HG03469 (cell line): ENCODE data around the gene ADAMTSL1.
A peak's percentile ranks its signal among the peaks of the same experiment; 100 is the strongest.

ENCODE experiments used
- ATAC-seq: cut with Tn5 transposase; IDR thresholded peaks from one replicate; pipeline ENCODE4 v1.9.1; 2021; ENCODE audit warnings: mild to moderate bottlenecking, moderate library complexity, moderate number of reproducible peaks; ENCODE audit not compliant: unreplicated experiment

ADAMTSL1 gene, protein sequence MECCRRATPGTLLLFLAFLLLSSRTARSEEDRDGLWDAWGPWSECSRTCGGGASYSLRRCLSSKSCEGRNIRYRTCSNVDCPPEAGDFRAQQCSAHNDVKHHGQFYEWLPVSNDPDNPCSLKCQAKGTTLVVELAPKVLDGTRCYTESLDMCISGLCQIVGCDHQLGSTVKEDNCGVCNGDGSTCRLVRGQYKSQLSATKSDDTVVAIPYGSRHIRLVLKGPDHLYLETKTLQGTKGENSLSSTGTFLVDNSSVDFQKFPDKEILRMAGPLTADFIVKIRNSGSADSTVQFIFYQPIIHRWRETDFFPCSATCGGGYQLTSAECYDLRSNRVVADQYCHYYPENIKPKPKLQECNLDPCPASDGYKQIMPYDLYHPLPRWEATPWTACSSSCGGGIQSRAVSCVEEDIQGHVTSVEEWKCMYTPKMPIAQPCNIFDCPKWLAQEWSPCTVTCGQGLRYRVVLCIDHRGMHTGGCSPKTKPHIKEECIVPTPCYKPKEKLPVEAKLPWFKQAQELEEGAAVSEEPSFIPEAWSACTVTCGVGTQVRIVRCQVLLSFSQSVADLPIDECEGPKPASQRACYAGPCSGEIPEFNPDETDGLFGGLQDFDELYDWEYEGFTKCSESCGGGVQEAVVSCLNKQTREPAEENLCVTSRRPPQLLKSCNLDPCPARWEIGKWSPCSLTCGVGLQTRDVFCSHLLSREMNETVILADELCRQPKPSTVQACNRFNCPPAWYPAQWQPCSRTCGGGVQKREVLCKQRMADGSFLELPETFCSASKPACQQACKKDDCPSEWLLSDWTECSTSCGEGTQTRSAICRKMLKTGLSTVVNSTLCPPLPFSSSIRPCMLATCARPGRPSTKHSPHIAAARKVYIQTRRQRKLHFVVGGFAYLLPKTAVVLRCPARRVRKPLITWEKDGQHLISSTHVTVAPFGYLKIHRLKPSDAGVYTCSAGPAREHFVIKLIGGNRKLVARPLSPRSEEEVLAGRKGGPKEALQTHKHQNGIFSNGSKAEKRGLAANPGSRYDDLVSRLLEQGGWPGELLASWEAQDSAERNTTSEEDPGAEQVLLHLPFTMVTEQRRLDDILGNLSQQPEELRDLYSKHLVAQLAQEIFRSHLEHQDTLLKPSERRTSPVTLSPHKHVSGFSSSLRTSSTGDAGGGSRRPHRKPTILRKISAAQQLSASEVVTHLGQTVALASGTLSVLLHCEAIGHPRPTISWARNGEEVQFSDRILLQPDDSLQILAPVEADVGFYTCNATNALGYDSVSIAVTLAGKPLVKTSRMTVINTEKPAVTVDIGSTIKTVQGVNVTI (N-terminal part only)

DNA sequence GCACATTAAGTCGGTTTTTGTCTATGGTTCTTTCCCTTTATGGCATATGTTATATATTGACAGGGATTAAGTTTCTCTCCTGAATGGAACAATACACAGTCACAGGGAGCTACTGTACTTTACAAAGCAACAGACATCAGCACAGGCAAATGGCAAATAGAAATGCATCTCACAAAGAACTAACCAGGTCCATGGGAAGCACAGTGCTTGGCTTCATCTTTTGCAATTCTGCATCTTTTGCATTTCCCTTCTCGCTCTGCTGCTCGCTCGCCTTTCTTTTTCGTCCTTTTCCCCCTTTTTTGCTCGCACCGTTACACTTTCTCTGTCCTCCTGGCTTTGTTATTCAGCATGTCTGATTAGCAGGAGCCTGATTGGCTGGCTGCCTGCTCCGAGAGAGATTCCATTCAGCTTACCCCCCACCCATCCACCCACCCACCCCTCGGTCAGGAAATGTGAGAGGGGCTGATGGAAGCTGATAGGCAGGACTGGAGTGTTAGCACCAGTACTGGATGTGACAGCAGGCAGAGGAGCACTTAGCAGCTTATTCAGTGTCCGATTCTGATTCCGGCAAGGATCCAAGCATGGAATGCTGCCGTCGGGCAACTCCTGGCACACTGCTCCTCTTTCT lies at the start of gene ADAMTSL1:
Gene ADAMTSL1 (plus strand): TSS at position 502 of the 628 bp plus-strand sequence. CDS start 80 bp downstream, at position 582.
- ATAC-seq: no peak

DNA sequence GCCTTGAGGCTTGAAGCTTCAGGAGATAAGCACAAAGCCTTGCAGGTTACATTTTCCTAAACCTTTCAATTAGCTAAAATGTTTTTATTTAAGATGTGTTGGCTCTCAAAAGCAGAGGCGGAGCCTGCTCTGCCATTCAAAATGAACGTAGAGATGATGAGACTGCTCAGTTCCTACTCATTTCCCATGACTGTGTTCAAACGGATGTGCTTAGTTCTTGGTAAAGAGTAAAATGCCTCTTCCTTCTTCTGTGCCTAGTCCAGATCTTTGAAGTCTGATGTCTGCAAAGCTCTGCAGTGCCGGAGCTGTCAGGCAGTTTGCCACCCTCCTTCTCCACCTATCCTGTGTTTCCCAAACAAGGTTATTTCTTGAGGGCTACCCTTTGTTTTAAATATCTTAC lies 46.3 kb upstream of the ADAMTSL1 start:
- ATAC-seq: no peak

- ATAC-seq: no peak
These were observed 45.3 kb upstream of the ADAMTSL1 start for GRCh38 chr9:18428661-18429060.

- ATAC-seq: no peak
These were observed 44.9 kb upstream of the ADAMTSL1 start for GRCh38 chr9:18429070-18429469.

- no peak for ATAC-seq
These were observed 40.3 kb upstream of the ADAMTSL1 start for GRCh38 chr9:18433620-18434019.

DNA sequence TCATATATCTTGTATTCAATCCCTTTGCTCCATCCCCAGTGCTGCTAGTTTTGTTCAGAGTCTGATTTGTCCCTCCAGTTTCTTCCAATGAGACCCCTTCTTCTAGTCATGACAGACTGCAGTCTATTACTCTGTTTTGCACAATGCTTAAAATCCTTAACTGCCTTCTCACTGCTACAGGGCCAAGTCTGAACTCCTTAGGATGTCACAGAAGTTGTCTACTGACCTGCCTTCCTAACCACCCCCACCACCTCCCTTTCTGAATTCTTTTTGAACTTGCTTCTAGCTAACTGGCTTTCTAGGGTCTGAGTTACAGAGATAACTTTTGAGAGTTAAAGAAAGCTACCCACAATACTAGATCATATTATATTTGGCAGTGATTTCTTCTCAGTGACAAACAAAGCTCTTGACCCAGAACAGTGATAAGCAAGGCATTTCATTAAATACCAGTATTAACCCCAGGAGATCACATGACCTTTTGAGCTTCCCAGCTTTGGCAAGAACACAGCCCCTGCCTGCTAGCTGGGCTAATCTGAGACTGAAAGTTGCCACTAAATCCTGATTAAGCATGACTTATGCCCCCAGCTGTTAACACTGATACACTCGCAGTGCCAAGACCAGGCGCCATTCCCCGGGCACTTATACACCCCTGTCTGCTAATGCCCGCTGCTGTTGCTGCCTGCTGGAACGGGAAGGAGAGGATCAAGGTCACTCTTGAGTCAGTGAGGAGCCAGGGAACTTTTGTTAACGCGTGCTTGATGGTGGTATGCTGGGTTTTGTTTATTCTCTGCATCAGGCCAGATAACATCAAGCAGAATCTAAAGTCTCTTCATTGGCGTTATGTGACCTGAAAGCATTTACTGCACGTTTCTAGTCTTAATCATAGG lies 36.4 kb upstream of the ADAMTSL1 start:
- ATAC-seq: no peak

- ATAC-seq: no peak
These were observed 35.5 kb upstream of the ADAMTSL1 start for GRCh38 chr9:18438300-18438925.

- no peak for ATAC-seq
These were observed 35.0 kb upstream of the ADAMTSL1 start for GRCh38 chr9:18438951-18439350.

DNA sequence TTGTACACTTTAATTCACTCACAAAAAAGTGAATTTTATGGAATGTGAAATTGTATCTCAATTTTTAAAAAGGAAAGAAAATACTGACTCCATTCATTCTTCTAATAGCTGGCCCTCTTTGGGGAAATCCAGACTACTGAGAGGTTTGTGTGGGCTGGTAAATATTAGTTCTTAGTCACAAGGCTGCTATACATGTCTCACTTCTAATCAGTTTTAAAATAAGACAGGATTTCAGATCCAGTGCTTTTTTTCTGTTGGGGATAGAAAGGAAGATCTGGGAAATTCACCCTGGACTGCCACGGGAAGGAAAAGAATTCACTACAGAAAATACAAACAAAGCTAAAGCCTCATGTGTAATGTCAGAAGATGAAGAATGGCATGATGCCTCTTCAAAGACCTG lies 32.7 kb upstream of the ADAMTSL1 start:
- no peak for ATAC-seq

GRCh38 chr9:18442629-18443491 lies 31.1 kb upstream of the ADAMTSL1 start:
- peak; percentile 96 for ATAC-seq

- ATAC-seq: no peak
These were observed 26.8 kb upstream of the ADAMTSL1 start for GRCh38 chr9:18447131-18447530.

- no peak for ATAC-seq
These were observed 26.4 kb upstream of the ADAMTSL1 start for GRCh38 chr9:18447541-18447940.

- ATAC-seq: no peak
These were observed 25.9 kb upstream of the ADAMTSL1 start for GRCh38 chr9:18448101-18448500.

DNA sequence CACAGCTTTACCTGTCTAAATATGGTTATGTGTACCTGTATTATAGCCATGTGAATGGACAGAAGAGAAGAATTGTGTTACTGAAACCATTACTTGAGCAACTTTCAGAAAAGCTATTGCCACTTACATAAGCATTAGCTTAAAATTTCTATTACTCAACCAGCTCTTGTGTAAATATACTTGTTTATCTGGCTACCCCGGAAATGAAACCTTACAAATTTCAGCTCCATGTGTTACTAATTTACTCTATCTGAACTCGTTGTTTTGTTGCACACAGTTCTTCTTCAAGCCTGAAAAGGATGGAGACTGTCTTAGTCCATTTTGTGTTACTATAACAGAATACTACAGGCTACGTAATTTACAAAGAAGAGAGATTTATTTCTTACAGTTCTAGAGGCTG lies 22.5 kb upstream of the ADAMTSL1 start:
- no peak for ATAC-seq

DNA sequence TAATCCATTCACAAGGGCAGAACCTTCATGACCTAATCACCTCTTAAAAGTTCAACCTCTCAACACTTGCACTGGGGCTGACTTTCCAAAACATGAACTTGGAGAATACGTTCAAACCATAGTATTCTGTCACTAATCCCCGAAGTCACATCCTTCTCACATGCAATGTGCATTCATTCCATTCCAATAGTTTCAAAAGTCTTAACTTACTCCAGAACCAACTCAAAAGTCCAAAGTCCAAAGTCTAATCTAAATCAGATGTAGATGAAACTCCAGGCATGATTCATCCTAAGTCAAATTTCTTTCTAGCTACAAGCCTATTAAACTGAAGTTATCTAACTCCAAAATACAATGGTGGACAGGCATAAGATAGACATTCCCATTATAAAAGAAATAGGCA lies 21.7 kb upstream of the ADAMTSL1 start:
- no peak for ATAC-seq

DNA sequence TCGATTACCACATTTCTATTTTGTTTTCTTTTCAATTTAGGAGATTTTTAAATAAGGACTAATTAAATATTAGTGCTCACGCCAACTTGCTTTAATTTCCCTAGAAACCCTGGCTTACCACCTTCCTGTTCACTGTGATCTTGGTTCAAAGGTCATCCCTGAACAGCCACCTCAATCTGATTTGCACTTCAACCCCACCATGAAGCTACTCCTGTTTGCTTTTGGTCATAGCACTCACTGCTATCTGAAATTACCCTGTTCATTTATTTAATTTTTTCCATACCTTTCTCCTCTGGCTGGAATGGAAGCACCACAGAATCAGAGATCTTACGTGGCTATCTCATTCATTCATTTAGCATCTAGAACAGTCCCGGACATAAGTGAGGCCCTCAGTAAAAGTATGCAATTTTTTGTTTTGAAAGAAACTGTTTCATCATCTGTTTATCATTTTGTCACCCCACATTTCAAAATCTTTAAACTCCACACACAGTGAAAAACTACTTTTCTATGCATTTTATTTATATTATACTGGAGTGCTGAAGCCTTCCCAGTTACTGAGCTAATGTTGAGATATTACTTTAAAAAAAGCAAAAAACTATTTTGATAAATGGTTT lies 17.2 kb upstream of the ADAMTSL1 start:
- ATAC-seq: no peak

- ATAC-seq: no peak
These were observed 16.4 kb upstream of the ADAMTSL1 start for GRCh38 chr9:18457510-18457909.
